ENCODE results near the gene TSPAN32.

TSPAN32 gene

DNA sequence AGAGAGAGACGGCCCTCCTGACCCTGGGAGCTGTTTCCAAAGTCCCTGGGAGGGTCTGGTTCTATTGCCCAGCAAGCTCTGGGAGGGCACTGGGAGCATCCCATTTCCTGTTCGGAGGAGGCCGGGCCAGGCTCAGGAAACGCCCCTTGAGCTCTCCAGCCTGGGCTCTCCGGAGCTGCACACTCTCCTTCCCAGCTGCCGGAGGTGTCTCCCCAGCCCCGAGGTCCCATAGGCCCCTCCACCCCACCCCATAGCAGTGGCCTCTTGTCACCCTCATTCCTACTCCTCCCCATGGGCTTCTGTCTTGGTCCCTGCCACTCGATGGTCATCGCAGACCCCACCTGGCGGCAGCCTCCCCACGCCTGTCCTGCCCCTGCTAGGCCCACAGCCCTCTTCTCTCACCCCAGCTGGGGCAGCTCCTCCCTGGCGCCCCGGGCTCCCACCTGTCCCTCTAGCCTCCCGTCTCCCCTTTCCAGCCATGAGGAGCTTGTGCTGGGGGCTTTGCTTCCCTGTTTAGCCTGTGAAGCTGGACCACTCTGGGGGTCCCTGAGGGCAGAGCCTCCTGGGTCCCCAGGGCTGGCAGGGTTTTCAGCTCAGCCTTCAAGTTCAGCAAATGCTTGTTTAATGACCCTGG, 2.8 kb downstream of the TSPAN32 start:
- DNase-seq = no peak

DNA sequence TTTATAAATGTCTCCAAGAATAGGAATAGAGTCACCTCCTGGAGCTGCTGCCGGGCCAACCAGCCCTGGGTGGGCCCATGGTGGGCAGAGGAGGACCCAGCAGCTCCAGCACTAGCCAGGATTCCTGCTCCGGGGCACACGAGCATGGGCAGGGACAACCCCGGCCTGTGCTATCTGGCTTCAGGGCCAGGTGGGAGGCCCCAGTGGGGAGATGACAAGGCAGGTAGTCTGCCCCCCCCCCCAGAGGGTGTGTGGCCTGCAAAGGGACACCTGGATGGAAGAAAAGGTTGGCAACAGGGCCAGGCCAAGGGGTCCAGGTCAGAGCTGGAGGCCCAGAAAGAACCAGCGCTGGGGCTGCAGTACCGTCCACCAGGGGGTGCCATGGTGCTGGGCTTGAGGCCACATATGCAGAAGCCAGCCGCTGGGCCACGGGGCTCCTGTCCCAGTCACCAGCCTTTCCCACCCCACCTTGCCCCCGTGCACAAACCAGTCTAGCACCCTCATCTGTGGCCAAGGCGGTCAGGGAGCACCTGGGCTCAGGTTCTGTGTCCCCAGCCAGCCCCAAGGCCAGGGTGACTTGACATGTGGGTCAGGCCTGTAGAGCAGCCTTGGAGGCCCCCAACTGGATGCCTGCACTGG, 3.4 kb downstream of the TSPAN32 start:
- peak; percentile 57 to 80 (median 72) for DNase-seq

DNA sequence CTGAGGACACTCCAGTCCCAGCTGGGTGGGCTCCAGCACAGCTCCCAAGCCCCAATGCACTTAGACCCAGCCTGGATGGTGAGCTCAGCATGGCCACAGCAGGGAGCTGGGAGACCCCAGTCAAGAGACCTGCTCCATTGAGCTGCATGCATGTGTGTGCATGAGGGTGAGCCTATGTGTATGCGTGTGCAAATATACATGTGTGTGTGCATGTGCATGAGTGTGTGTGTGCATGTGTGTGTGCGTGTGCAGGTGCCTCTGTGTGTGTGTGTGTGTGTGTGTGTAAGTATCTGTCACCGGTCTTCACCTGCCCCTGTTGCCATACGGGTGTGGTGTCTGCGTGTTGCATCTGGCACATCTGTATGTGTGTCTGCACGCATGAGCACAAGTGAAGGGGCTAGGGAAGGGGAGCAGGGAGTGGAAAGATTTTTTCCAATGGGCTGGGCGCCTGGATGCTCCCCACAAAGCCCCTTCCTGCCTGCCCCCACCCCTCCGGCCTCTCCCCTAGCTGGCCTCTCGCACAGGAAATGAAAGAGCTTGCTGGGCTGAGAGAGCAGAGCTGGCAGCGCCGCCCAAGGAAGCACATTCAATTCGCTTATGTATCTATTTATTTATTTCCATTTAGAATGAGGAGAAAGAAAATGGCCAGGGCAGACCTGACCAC, 4.1 kb downstream of the TSPAN32 start:
- peak in 3 of 6 experiments; percentile 15 to 63 (median 40) for DNase-seq

DNA sequence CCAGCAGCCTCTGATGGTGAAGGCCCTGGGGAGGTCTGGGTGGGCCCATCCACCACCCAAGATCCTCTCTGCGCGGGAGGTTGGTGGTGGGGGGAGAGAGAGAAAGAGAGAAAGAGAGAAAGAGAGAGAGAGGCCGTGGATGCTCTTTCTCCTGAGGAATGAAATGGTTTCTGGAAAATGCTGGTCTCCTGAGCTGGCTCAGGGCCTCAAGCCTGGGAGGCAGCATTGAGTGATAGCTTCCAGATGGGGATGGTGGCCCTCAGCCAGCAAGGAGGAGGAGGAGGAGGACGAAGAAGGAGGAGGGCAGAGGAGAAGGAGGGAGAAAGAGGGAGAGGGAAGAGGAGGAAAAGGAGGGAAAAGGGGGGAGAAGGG, 4.6 kb downstream of the TSPAN32 start:
- no peak for DNase-seq

DNA sequence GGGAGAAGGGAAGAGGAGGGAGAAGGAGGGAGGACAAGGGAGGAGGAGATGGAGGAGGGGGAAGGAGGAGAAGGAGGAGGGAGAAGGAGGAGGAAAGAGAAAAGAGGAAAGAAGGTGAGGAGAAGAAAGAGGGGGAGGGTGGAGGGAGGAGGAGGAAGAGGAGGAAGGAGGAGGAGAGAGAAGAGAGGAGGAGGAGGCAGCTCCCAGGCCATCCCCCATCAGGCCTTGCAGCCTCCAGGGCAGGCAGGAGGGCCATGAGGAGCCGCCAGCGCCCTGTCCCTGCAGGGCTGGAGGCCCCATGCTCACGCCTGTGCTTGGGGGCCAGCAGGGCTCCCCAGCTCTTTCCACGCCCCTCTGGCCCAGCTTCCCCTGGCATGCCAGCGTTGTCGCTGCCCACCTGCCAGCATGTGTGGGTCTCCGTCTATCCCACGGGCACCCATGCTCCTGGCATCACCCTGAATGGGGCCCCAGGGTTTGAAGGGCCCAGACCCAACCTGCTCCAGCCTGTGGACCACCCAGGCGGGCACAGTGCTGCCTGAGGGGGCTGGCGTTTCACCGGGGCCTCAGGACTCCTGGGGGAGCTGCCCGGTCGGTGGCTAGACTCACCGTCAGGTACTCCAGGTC, 5.2 kb downstream of the TSPAN32 start:
- no peak for DNase-seq

DNA sequence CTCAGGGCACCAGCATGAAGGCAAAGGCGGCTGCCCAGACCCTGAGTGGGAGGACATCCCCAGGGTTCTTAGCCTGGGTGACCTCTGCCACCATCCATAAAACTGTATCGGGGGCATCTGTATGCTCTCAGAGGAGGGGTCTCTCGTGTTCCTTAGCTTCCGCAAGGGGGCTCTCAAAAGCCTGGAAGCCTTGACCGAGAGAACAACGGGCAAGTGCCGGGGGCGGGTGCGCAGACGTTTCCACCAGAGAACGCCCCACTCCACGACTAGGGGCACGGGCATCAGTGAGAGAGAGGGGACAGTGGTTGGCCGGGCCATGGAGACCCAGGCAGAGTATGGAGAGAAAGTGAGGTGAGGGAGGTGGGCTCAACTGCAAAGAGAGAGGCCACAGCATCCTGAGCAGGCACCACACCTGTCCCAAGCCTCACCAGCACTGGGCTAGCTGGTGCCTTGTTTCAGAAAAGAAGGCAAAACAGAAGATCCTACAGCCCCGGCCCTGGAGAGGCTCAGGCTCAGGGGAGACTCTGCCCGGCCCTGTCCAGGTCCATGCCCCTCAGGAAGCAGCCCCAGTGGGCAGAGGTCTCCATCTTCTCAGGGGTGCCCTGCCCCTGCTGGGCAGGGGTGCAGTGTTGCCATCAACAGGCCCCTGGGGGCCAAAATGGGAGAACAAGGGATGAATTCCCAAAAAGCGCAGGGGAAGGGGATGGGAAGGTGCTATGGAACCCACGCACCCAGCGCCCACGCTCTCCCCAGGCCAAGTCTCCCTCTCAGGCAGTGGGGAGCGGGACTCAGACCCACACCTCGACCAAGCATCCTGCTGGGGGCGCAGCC, 5.9 kb downstream of the TSPAN32 start:
- DNase-seq = no peak

DNA sequence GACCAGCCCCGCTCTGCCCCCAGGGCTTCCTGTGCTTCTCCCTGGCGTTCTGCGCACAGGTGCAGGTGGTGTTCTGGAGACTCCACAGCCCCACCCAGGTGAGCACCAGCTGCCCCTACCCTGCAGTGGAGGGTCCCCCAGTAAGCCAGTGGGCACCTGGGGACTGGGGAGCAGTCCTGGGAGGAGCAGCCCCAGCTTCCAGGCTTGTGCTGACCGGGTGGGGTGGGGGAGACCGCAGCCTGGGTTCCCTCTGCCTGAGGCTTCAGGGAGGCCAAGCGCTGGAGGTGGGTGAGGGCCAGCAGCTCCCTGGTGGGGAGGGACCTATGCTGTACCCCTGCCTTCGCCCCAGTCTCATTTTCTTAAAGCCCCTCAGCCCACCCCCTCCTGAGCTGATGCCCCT, 6.9 kb downstream of the TSPAN32 start:
- DNase-seq = no peak

DNA sequence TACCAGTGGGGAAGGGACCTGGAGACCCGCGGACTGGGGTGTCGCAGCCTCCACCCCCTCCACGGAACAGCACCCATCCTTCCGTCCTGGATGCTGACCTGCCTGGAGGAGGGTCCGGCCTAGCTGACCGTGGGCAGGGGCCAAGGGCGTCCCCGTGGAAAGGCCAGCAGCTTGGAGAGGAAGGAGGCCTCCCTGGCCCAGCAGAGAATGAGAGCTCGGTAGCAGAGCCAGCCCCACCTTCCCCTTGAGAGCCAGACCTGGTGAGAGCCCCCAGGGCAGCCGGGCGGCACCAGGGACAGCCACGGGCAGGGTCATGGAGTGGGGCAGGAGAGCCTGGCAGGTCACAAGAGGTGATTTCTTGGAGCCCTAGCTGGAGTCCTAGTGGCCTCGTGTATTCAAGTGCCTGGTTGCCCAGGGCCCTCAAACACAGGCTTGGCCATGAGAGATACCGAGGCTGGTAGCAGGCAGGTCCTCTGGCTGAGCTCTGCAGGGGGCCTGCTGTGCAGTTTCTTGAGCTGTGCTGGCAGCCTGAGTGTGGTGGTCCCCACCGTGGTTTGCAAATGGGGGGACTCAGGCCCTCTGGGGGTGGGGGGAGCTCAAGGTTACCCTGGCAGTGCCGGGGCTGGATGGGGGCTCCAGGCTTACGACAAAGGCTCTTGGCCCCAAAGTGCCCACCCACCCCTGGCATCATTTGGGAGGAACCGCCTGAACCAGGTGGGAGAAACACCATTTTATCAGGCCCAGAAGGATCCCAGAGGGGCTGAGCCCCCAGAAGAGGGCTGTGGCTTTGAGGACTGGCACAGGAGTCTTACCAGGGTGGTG, 7.6 kb downstream of the TSPAN32 start:
- no peak for DNase-seq

DNA sequence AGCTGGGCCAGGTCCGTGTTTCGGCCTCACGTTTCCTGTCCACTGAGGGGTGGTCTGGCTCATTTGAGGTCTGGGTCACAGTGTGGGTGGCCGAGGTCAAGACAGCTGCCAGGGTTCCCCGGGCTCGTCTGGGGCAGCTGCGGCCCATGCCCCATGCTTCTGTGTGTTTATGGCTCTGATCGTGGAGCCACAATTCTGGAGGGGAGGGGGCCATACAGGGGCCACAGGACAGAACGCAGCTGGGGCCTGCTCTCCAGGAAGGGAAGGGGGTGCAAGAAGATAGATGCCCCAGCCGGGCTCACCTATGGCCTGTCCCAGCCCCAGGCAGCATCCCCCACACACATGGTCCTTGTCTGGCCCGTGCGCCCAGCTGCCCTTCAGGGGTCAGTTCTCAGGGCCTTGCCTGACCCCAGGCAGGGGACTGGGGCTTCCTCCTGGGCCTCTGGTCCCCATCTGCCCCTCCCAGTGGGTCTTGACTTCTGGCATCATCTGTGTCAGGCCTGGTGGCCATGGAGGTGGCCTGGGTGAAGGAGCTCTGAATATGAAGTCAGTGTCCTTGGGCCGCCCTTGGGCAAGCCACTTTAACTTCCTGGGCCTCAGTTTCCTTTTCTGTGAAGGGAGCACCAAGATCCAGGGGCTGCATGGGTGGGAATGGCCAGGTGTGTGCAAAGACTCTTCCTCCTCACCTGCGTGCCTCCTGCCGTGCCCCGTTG, 8.4 kb downstream of the TSPAN32 start:
- DNase-seq = no peak

DNA sequence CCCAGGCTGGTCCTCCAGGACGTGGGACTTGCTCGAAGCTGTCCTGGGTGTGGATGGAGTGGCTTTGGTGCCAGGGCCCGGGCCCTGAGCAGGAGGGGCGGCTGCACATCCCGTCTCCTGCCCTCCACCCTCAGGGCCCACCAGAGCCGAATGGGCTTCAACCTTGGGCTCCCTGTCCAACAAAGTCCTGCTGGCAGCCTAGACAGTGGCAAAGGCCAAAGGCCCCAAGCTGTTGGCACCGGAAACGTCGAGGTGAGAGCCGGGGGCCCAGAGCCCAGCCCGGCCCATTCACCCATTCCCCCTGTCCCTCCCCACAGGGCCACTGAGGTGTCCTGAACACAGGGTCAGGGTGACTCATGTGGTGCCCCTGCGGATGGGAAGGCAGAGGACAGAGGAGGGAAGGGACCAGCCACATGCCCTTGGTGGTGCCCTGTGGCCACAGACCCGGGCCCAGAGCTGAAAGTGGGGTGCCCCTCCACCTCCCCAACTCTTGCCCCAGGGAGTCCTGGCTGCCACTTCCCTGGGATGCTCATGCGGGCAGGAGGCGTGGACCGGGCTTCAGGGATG, 9.1 kb downstream of the TSPAN32 start:
- no peak for DNase-seq

DNA sequence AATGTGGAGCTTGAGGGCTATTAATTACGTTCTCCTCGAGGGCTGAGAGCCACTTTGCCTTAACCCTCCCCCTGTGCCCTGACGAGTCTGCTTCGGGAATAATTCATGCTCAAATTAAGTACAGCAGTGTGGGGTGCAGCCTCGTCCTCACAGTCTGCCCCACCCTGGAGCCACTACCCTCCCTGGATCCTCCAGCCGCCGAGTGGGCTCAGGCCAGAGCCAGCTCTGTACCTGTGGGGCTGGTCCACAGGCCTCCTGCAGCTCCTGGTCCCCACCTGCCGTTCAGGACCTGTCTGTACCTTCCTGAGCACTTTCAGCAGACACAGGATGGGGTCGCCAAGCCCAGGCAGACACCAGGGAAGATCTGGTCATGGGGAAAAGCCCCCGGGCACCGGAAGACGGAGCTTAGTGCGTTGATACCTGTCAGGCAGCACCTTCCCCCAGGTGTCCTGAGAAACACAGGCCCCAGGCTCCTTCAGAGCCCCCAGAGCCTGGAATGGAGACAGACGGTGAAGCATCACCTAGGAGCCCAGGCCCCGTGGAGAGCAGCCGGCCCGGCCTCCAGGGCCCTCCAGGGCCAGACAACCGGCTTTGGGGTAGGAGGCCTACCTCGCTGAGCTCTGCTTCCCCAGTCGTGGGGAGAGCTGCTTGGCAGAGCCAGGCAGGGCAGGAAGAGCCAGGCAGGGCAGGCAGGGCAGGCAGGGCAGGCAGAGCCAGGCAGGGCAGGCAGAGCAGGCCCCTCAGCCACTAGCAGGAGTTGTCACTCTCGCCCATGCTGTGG, 9.7 kb downstream of the TSPAN32 start:
- no peak for DNase-seq

DNA sequence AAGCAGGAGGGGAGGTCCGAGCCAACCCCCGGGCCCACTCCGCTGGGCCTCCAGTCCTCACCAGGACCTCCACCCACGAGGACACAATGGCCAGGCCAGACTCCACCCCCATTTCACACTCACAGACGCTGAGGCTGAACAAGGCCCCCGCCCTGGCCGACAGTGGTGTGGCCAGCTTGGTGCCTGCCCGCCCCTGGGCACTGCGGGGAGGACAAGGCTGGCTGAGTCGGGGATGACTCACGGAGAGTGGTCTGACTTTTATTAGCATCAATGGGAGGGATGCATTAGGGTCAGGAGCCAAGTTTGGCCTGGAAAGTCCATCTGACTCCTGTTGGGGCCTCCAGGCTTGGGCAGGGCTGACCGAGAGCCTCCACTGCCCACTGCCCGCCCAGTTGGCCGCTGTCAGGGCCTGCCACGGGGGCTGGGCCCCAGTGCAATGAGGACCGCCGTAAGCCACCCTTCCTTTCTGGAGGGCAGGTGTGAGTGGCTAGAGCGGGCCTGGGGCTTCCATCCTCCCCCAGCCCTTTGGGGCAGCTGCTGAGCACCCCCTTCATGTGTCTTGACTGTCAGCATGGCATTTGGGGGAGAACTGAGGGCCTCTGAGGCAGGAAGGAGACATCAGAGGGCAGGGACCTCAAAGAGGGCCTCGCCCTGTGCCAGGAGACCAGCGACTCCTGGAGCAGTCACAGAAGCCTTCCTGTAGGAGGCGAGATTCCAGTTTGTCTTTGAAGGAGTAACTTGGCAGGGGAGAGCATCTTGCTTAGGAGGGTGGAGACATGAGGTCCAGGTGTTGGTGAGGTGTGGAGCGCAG, 10.6 kb downstream of the TSPAN32 start:
- DNase-seq = no peak

DNA sequence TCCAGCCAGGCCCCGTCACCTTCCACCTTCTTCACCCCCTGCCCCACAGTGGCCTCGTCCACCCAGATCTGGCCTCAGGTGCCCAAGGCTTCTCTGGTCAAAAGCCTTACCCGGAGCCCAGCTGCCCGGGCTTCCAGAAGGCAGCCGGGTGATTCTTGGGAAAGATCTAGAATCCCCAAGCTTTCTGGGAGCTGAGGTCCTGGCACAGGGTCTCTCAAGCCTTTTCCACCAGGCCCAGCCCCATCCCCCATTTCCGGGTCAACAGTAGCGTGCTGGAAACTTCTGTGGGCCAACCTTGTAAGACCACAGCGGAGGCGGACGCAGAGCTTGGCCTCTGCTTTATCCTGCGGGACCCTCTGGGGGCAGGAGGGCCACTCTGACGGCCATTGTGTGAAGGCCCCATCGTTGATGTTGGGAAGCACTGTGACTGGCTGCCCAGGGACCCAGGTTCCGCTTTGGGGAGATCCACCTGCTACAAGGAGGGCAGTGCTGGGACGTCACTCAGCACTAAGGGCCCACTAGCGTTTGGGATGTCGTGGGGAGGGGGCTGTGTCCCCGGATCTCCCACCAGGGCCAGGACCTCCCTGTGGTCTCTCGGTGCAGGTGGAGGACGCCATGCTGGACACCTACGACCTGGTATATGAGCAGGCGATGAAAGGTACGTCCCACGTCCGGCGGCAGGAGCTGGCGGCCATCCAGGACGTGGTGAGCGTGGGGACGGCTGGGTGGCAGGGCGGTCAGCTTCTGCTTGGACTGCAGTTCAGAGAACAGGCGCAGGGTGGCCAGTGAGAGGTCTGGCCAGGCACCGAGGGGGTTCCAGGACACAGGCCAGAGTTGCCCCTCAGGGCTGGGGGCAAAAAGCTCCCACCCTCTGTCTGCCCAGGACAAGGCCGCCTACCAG, 11.5 kb downstream of the TSPAN32 start:
- DNase-seq = no peak

DNA sequence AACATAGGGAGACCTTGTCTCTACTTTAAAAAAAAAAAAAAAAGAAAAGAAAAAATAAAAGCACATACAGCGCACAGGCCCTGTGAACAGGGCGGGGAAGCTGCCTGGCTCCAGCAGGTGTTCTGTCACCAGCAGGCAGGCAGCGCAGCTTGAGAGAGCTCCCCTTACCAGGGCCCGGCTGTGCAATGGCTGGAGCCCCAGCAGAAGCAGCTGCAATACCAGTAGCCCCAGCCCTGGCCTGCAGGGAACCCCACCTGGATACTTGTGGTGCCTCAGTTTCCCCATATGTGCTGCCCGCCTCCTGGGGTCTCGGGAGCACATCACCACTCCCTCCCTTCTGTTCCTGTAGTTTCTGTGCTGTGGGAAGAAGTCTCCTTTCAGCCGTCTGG, 12.3 kb downstream of the TSPAN32 start:
- no peak for DNase-seq

DNA sequence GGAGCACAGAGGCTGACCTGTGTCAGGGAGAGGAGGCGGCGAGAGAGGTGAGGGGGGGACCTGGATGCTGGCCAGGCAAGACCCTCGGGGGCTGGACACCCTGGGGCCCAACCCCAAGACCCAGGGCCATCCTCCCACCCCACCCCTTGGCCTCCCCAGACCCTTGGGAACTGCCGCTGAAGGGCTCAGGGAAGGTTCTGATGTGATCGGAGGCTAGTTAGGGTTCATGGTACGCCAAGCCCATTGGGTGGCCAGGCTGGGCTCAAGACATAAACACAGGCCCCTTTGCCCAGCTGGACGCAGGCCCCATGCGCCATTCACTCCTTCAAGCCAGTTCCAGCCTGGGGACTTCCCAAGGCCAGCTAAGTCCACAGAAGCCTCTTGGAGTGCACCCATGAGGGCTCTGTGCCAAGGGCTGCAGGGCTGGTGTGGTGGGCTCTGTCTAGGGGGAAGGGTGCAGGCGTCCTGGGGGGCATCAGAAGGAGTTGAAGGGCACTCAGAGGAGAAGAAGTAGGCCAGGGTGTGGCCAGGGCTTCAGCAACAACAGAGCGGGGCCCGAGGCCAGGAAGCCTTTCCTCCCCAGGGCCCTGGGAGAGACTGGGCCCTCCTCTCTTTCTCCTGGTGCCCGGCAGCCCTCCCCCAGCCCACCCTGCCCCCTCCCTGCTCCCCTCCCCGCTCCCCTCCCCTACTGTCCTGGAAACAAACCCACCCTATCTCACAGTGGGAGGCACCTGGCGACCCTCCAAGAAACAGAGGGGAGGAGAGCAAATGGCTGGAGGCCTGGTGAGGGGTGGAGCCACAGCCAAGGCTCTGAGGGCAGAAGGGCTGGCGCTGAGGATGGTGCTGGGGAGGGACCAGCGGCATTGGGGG, 12.9 kb downstream of the TSPAN32 start:
- DNase-seq = no peak

DNA sequence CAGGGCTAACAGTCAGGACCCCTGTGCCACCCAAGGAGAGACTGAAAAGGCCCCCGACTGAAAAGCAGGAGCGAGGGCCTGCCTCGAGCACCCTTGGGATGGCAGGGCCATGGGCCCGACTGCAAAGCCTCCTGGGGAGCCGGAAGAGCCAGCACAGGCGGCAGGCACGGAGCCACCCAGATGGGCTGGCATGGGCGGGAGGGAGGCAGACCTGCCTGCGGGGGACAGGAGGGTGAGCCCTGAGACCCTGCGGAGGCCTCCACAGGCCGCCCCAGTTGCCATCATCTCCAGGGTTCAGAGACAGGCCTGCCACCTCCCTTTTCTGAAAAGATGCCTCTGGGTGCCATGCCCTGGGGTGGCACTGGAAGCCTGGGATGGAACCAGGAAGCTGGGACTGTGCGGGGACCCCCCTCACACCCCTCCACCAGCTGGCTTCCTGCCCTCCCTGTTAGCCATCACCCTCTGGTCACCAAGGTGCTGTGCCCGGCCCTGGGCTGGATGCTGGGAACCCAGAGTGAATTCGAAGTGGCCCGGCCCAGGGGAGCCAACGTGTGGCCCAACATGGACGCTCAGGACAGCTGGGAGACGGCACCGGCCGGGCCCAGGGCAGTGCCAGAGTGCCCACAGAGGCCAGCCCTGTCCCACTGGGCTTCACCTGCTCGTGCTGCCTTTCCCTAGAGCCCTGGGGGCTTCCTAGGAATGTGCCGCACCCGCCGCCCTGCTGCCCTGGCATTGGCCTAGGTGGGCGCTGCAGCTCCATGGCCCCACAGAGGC, 13.8 kb downstream of the TSPAN32 start:
- DNase-seq = no peak

Data from stimulated activated naive CD4-positive, alpha-beta T cell (primary cell).